Testis (tissue), 3 donors: ENCODE data around the gene WWC2. TPM values are rescaled to one million over a fixed set of nuclear protein-coding genes. Genes with fewer than 3 reads are reported as not detected.

Source experiments
- DNase-seq: peaks from one replicate; pipeline ENCODE4 v3.0.0-alpha.2; 2019
- H3K27ac ChIP-seq, 2 donors: fragments of 200-600 bp; sonication (generic); one replicate each; pipeline ENCODE4 v1.5.1; 2019
- H3K27me3 ChIP-seq: fragments of 200-600 bp; sonication (generic); one replicate; pipeline ENCODE4 v1.5.1; 2019
- H3K36me3 ChIP-seq: fragments of 200-600 bp; sonication (generic); one replicate; pipeline ENCODE4 v1.5.1; 2017; ENCODE audit warnings: low read depth; ENCODE audit errors: missing control alignments
- H3K4me1 ChIP-seq: fragments of 200-600 bp; sonication (generic); one replicate; pipeline ENCODE4 v1.5.1; 2019
- H3K4me3 ChIP-seq, 2 donors: fragments of 200-600 bp; sonication (generic); one replicate each; pipeline ENCODE4 v1.5.1; 2017 to 2019
- H3K9me3 ChIP-seq: fragments of 200-600 bp; sonication (generic); one replicate; pipeline ENCODE4 v1.5.1; 2017
- POLR2A ChIP-seq: fragments of 450-650 bp; IDR thresholded peaks from one replicate; pipeline ENCODE4 v1.6.1; 2017; ENCODE audit warnings: antibody characterized with exemption, mild to moderate bottlenecking, moderate library complexity
- WGBS, 2 donors: methylation state at CpG; one replicate each; pipeline ENCODE4 v1.1.5; 2018; 5-methylcytosine and 5-hydroxymethylcytosine counted together
- intact Hi-C: fragments of 100-400 bp; cut with DNase I; formaldehyde crosslinking; loops from one replicate; pipeline ENCODE4 v1.15.1; 2023; ENCODE audit warnings: low total_unique reads
- polyA plus RNA-seq: library from polyadenylated mRNA; stranded (reverse); fragments of 350-450 nt; fragmentation: Illumina TruSeq; extraction: RNeasy Lipid Tissue Mini Kit (QIAGEN cat#74804); gene quantifications from one replicate; pipeline ENCODE4 v1.2.3, GENCODE V29; 2014; ENCODE audit warnings: low read depth, low replicate concordance; ENCODE audit not compliant: insufficient read depth
- total RNA-seq, 2 donors: library from RNA; depleted of rRNA; stranded (reverse); fragments of >200 nt; gene quantifications; one replicate each; pipeline ENCODE4 v1.2.3, GENCODE V29; 2016
- TF ChIP-seq, protein P1 (sequence below), 3 experiments: fragments of 450-650 bp in 2 of 3; fragments of 200-600 bp in 1 of 3; sonication (generic) in 1 of 3; IDR thresholded peaks; one replicate each; pipeline ENCODE4 v1.5.1; 2016 to 2019; ENCODE audit warnings: antibody characterized with exemption in 3 of 3, mild to moderate bottlenecking in 2 of 3, moderate library complexity in 1 of 3

The WWC2 gene
- total and polyA plus RNA-seq, 3 donors from 2014 or later, result 34.4 to 76.7 (median 64.2) TPM

DNA sequence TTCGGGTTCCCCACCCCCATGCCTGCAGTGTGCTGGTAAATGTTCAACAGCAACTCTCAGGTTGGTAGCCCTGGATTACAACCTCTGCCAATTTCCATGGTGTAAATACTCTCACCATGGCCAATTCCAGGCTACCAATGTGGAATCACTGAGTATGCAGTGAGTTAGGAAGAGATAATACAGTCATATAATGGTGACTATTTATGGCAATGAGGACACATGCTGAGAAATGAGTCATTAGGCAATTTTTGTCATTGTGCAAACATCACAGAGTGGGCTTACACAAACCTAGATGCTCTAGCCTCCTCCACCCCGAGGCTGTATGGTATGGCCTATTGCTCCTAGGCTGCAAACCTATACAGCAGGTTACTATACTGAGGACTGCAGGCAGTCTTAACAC is 227.8 kb downstream of the WWC2 start:
- 69 to 75% methylated on average over 2 of the region's 2 CpGs for WGBS, 2 donors
- no peak overlapping the region for H3K4me3 ChIP-seq
- no peaks in the 10 kb centered on the region for H3K9me3 ChIP-seq
- intact Hi-C loops, result no loop called here
- DNase-seq, result no peak
- no peaks in the 10 kb centered on the region for H3K4me1 ChIP-seq
- no peaks in the 10 kb centered on the region for H3K36me3 ChIP-seq
- H3K27ac ChIP-seq, result no peak overlapping the region
- no peaks in the 10 kb centered on the region for H3K27me3 ChIP-seq
- no peak for TF ChIP-seq POLR2A
- TF ChIP-seq, protein P1, sequence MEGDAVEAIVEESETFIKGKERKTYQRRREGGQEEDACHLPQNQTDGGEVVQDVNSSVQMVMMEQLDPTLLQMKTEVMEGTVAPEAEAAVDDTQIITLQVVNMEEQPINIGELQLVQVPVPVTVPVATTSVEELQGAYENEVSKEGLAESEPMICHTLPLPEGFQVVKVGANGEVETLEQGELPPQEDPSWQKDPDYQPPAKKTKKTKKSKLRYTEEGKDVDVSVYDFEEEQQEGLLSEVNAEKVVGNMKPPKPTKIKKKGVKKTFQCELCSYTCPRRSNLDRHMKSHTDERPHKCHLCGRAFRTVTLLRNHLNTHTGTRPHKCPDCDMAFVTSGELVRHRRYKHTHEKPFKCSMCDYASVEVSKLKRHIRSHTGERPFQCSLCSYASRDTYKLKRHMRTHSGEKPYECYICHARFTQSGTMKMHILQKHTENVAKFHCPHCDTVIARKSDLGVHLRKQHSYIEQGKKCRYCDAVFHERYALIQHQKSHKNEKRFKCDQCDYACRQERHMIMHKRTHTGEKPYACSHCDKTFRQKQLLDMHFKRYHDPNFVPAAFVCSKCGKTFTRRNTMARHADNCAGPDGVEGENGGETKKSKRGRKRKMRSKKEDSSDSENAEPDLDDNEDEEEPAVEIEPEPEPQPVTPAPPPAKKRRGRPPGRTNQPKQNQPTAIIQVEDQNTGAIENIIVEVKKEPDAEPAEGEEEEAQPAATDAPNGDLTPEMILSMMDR (IDR thresholded peaks at IDR 0.05), result no peak

DNA sequence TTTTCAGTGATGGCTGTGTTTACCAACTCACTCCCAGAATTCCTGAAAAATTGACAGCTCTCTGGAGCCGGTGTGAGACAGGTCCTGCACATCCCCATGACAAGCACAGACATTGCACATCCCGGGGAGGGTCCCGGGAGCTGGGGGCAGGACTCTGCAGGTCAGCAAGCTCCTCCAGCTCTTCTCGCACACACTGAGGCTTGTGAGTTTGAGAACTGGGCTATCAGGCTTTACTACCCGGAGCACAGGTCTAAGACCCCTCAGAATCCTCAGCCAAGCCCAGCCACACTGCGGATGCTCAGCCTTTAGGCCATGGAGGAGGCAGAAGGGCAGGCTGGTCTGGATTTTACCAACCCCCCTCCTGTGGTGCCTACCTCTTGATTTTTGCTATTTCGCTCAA is 228.8 kb downstream of the WWC2 start:
- no peak overlapping the region for H3K4me3 ChIP-seq
- H3K9me3 ChIP-seq, result no peaks in the 10 kb centered on the region
- no peaks in the 10 kb centered on the region for H3K36me3 ChIP-seq
- no peak for DNase-seq
- WGBS, 2 donors, result 92% methylated on average over 7 of the region's 7 CpGs
- no peak overlapping the region for H3K27ac ChIP-seq
- no peak for TF ChIP-seq POLR2A
- TF ChIP-seq, protein P1 (IDR thresholded peaks at IDR 0.05), result no peak
- intact Hi-C loops, result no loop called here
- H3K27me3 ChIP-seq, result no peaks in the 10 kb centered on the region
- no peaks in the 10 kb centered on the region for H3K4me1 ChIP-seq

DNA sequence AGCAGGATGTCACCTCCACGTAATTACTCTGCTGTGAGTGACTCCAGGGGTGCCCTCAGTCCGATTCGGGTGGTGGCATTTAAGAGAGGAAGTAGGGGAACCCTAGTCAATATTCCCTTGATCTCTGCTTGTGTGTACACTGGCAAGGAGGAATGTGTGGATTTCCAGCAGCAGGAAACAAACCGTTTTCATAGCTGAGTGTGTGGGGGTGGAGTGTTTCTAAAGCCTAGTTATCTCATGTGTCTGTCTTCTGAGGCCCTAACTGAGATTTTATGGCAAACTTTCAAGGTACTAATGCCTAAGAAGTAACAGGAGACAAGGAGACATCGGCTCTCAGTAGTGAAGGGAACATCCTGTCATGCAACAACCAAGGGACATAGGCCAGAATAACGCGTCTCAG is 229.8 kb downstream of the WWC2 start:
- no peaks in the 10 kb centered on the region for H3K36me3 ChIP-seq
- no peaks in the 10 kb centered on the region for H3K27me3 ChIP-seq
- no peaks in the 10 kb centered on the region for H3K4me1 ChIP-seq
- TF ChIP-seq, protein P1 (IDR thresholded peaks at IDR 0.05), result no peak
- TF ChIP-seq POLR2A, result no peak
- intact Hi-C loops, result no loop called here
- 40 to 41% methylated on average over 5 to 7 of the region's 7 CpGs for whole genome bisulfite sequencing, 2 donors
- H3K4me3 ChIP-seq, result no peak overlapping the region
- no peaks in the 10 kb centered on the region for H3K9me3 ChIP-seq
- H3K27ac ChIP-seq, result no peak overlapping the region
- no peak for DNase-seq

DNA sequence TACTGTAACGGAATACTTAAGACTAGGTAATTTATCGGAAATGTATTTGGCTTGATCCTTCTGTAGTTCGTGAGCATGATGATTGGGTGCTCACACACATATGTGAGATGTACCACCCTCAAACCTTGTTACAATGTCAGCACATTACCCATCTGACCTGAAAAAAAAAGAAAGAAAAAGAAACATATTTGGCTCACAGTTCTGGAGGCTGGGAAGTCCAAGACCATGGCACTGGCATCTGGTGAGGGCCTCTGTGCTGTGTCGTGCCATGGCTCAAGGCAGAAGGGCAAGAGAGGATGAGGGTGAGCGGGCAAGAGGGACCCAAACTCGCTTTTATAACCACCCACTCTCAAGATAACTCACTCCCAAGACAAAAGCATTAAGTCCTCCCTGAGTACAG is 230.2 kb downstream of the WWC2 start:
- WGBS, 2 donors, result 73 to 80% methylated on average over 6 of the region's 6 CpGs
- H3K9me3 ChIP-seq, result no peaks in the 10 kb centered on the region
- no peak for DNase-seq
- H3K27me3 ChIP-seq, result no peaks in the 10 kb centered on the region
- no peaks in the 10 kb centered on the region for H3K4me1 ChIP-seq
- intact Hi-C loops, result no loop called here
- no peak overlapping the region for H3K27ac ChIP-seq
- TF ChIP-seq POLR2A, result no peak
- TF ChIP-seq, protein P1 (IDR thresholded peaks at IDR 0.05), result no peak
- no peak overlapping the region for H3K4me3 ChIP-seq
- H3K36me3 ChIP-seq, result no peaks in the 10 kb centered on the region

DNA sequence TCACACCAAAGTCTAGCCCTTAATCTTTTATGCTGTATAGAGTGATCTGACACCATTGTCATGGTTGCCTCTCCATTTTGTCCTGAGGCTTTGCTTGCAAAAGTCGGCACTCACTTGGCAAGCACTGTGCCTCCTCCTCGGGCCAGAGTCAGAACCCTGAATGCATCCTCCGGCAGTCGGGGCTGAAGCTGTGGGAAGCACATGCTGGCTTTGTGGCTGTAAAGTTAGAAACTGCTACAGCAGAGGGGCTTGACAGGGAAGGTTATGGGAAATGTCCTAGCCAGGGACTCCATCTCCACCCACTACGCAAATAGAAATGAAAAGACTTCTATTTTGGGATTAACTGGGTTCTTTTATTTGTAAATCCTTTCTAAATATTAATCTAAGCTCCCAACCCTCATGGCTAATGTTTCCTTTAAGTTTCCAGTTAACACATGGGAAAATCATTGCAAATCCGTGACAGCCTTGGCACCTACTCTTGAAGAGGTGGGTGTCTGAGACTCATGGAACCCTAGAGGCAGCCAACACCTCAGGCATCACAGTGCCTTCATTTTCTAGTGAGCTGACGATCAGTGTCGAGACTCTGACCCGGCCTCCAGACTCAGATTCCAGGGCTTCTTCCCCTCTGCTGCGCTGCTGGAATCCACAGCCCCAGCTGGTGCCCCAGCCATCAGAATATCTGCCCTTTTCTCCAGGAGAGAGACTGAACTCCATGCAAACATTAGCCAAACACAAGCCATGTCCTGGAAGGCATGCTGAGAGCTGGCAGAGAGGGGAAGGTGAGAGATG is 231.1 kb downstream of the WWC2 start:
- Histone ChIP-seq H3K36me3 (no peaks in the 10 kb centered on the region), H3K4me3 (no peak overlapping the region), H3K27me3 (no peaks in the 10 kb centered on the region), H3K4me1 (no peaks in the 10 kb centered on the region), H3K9me3 (no peaks in the 10 kb centered on the region), H3K27ac (no peak overlapping the region)
- WGBS, 2 donors, result 78 to 90% methylated on average over 9 to 10 of the region's 10 CpGs
- no peak for DNase-seq
- intact Hi-C loops, result no loop called here
- TF ChIP-seq, protein P1 (IDR thresholded peaks at IDR 0.05), result no peak
- TF ChIP-seq POLR2A, result no peak
